Hair follicle dermal papilla cell (primary cell): ENCODE results near the gene DNAAF5. TPM values are rescaled to one million over a fixed set of nuclear protein-coding genes. Genes with fewer than 3 reads are reported as not detected.

Source experiments
- total RNA-seq: library from RNA; depleted of rRNA; stranded (reverse); fragments of >200 nt; gene quantifications from 2 replicates; pipeline ENCODE4 v1.2.3, GENCODE V29; 2012

Gene DNAAF5
- total RNA-seq, result 24.4 and 28.2 TPM in 2 replicates

GRCh38 chr7:726084-726853, at the start of gene DNAAF5:
Gene DNAAF5, plus strand, starts transcription at chr7:726699. Its CDS starts 22 bp downstream, at chr7:726721.

GRCh38 chr7:727104-727805, 756 bp downstream of the DNAAF5 start, which contains the start of gene PRKAR1B:
Gene PRKAR1B, minus strand, starts transcription at chr7:727281. Its CDS starts 15,776 bp downstream, at chr7:711505.

GRCh38 chr7:832167-832967, 105.9 kb downstream of the DNAAF5 start, which contains the start of gene SUN1:
Gene SUN1, plus strand, starts transcription at chr7:832476. Its CDS starts 49 bp downstream, at chr7:832525.

Other genes with a start within 250 kb of the DNAAF5 start
- gene PDGFA, start 206.9 kb upstream of the DNAAF5 start, total RNA-seq, result 6.3 and 8.4 TPM in 2 replicates
- gene PRKAR1B, start 582 bp downstream of the DNAAF5 start, total RNA-seq, result 8.7 and 9.2 TPM in 2 replicates
- gene SUN1, start 105.8 kb downstream of the DNAAF5 start, total RNA-seq, result 225 and 246 TPM in 2 replicates
- gene GET4, start 149.9 kb downstream of the DNAAF5 start, total RNA-seq, result 18.3 and 22.7 TPM in 2 replicates
- 0.16 and 0.97 TPM in 2 replicates for gene ADAP1, start 228.0 kb downstream of the DNAAF5 start, total RNA-seq
- gene COX19, start 248.8 kb downstream of the DNAAF5 start, total RNA-seq, result 10.0 and 10.4 TPM in 2 replicates